Measurements from ENCODE around the gene SRM.

- TF ChIP-seq CTCF (conservative IDR thresholded peaks at IDR 0.05; ENCODE audit: low read length), result no peak
- no peak for TF ChIP-seq EZH2phosphoT487 (IDR thresholded peaks at IDR 0.05; ENCODE audit: borderline replicate concordance, low read depth, low read length)
Observed at GRCh38 chr1:11013160-11013531, 46.7 kb downstream of the SRM start.

Measured in OCI-LY7 (cell line).